Left lung (tissue), 10 donors: ENCODE measurements around the gene U2AF1L4. TPM values are rescaled to one million over a fixed set of nuclear protein-coding genes. Genes with fewer than 3 reads are reported as not detected.

Source experiments
- ATAC-seq: fragments of 200-7000 bp; cut with Tn5 transposase; one replicate; pipeline ENCODE4 v1.9.1; 2020; ENCODE audit warnings: moderate library complexity
- DNase-seq, 4 donors: peaks; one replicate each; pipeline ENCODE4 v3.0.0-alpha.2; 2013 to 2020
- H3K27ac ChIP-seq, 2 donors: fragments of 200-600 bp; sonication (generic) in 1 of 2; one replicate each; pipeline versions ENCODE4 v1.5.0 to v1.8.0; 2020 to 2021
- H3K27me3 ChIP-seq, 2 donors: fragments of 200-600 bp; sonication (generic) in 1 of 2; one replicate each; pipeline versions ENCODE4 v1.5.0 to v1.8.0; 2020 to 2021
- H3K36me3 ChIP-seq, 2 donors: fragments of 200-600 bp; sonication (generic) in 1 of 2; one replicate each; pipeline versions ENCODE4 v1.5.0 to v1.8.0; 2020 to 2021
- H3K4me1 ChIP-seq, 2 donors: fragments of 200-600 bp; one replicate each; pipeline ENCODE4 v1.8.0; 2021
- H3K4me3 ChIP-seq, 2 donors: fragments of 200-600 bp; sonication (generic) in 1 of 2; one replicate each; pipeline versions ENCODE4 v1.5.0 to v1.8.0; 2020 to 2021; ENCODE audit warnings: mild to moderate bottlenecking in 1 of 2
- H3K9me3 ChIP-seq, 2 donors: fragments of 200-600 bp; sonication (generic) in 1 of 2; one replicate each; pipeline versions ENCODE4 v1.5.0 to v1.8.0; 2020 to 2021
- intact Hi-C, 2 donors: fragments of 100-400 bp; cut with DNase I; formaldehyde crosslinking; loops; one replicate each; pipeline versions ENCODE4 v1.11.2 to v1.14.2; 2022
- polyA plus RNA-seq, 6 donors: library from polyadenylated mRNA; unstranded; fragments of 120-200 nt; gene quantifications; one replicate each; pipeline ENCODE4 v1.2.1, GENCODE V29; 2013; ENCODE audit not compliant: insufficient read length in 6 of 6
- total RNA-seq, 2 donors: library from RNA; stranded (reverse); fragmentation: NEBNext Ultra II Directional; extraction: Animal tissue kit (Norgen Biotek cat#: 25700); gene quantifications; one replicate each; pipeline ENCODE4 v1.2.1, GENCODE V29; 2021
- TF ChIP-seq, protein P1 (sequence below), 2 donors: fragments of 200-600 bp; sonication (generic) in 1 of 2; IDR thresholded peaks; one replicate each; pipeline versions ENCODE4 v1.5.0 to v1.8.0; 2021; ENCODE audit warnings: antibody characterized with exemption in 2 of 2
- donor health status: DM: no; HTN: yes; CAD: no.
- donor health status: DM: no; HTN: no; CAD: no.

The U2AF1L4 gene
- total and polyA plus RNA-seq, 8 donors = 15.2 to 20.5 (median 16.5) TPM

GRCh38 chr19:35718345-35719041, 26.7 kb downstream of the U2AF1L4 start:
- DNase-seq = peak in 2 of 4 donors; percentile 54 to 88
- Histone ChIP-seq H3K36me3 (peaks cover 0 to 40% of the 10 kb centered on the region in 2 donors), H3K27ac (peak overlapping the region; percentile 72 to 82), H3K4me1 (peaks cover 12 to 37% of the 10 kb centered on the region in 2 donors), H3K9me3 (no peaks in the 10 kb centered on the region), H3K4me3 (peak overlapping the region; percentile 81 to 95), H3K27me3 (no peaks in the 10 kb centered on the region)
- ATAC-seq = no peak
- intact Hi-C loops = no loop called here
- TF ChIP-seq, protein P1, sequence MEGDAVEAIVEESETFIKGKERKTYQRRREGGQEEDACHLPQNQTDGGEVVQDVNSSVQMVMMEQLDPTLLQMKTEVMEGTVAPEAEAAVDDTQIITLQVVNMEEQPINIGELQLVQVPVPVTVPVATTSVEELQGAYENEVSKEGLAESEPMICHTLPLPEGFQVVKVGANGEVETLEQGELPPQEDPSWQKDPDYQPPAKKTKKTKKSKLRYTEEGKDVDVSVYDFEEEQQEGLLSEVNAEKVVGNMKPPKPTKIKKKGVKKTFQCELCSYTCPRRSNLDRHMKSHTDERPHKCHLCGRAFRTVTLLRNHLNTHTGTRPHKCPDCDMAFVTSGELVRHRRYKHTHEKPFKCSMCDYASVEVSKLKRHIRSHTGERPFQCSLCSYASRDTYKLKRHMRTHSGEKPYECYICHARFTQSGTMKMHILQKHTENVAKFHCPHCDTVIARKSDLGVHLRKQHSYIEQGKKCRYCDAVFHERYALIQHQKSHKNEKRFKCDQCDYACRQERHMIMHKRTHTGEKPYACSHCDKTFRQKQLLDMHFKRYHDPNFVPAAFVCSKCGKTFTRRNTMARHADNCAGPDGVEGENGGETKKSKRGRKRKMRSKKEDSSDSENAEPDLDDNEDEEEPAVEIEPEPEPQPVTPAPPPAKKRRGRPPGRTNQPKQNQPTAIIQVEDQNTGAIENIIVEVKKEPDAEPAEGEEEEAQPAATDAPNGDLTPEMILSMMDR (IDR thresholded peaks at IDR 0.05) = no peak

DNA sequence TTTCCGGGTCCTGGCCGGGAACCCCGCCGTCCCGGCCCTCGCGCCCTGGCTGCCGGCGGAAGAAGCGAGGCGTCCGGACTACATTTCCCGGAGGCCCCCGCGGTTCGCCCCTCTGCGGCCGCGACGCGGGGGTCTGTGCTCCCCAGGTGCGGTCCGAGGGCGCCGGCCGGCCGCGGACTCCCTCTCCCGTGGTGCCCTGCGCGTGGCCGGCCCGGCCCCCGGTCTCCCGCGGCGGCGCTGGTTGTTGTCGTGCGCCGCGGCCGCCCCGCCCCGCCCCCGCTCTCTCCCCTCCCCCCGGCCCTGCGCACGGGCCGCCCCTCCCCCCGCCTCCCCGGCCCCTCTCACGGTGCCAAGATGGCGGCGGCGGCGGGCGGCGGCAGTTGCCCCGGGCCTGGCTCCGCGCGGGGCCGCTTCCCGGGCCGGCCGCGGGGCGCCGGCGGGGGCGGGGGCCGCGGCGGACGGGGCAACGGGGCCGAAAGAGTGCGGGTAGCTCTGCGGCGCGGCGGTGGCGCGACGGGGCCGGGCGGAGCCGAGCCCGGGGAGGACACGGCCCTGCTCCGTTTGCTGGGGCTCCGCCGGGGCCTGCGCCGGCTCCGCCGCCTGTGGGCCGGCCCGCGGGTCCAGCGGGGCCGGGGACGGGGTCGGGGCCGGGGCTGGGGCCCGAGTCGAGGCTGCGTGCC, 27.4 kb downstream of the U2AF1L4 start, which contains the start of gene KMT2B:
Gene KMT2B (plus strand): TSS at position 339 of the 680 bp plus-strand sequence. CDS start 16 bp downstream, at position 355.
- TF ChIP-seq, protein P1 (IDR thresholded peaks at IDR 0.05) = no peak
- H3K36me3 ChIP-seq = peaks cover 0 to 33% of the 10 kb centered on the region in 2 donors
- ATAC-seq (peak; percentile 69), DNase-seq (peak in 2 of 4 donors; percentile 94 to 98)
- H3K27me3 ChIP-seq = no peaks in the 10 kb centered on the region
- intact Hi-C loops = no loop called here
- H3K4me3 ChIP-seq = peak within 1 kb of the TSS; percentile 81 to 95
- H3K9me3 ChIP-seq = no peaks in the 10 kb centered on the region
- H3K27ac ChIP-seq = peak within 1 kb of the TSS; percentile 83 to 90
- peaks cover 12 to 37% of the 10 kb centered on the region in 2 donors for H3K4me1 ChIP-seq

DNA sequence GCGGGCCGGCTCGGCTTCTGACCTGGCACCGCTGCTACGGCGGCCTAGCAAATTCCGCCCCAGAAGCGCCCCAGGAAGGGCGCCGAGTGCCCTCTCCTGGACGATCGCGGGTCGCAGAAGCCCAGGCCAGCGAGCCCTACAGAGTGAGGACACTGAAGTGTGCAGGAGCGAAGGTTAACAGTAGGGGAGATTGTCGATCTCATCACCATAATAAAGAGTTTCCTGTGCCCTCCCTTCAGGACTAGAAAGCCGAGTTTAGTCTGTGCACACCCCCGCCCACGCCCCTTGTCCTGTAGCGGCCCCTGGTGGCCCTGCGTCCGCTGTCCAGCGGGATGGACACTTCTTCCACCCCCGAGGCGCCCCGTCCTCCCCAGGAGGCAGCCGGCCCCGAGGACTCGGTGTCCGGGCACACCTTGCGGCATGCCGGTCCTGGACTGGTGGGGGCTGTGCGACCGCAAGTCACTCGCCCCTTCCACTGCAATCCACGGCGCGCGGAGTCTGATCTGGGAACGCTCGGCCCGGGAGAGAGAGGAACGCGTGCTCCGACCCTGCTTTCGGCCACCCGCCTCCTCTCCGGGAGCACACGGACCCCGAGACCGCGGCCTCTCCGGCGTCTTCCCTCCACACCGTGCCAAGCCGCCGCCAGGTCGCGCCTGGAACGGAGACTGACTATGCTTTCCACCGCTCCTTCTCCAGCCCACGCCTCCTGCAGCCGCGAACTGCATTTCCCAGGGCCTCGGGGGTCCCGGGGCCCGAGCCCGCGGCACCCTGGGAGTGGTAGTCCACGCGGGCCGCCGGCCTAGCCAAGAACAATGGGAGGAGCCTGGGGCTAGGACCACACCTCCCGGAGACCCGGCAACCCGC, 28.2 kb downstream of the U2AF1L4 start:
- Histone ChIP-seq H3K36me3 (peaks cover 0 to 25% of the 10 kb centered on the region in 2 donors), H3K9me3 (no peaks in the 10 kb centered on the region), H3K27ac (peak overlapping the region; percentile 83 to 90), H3K4me3 (peak overlapping the region; percentile 58 to 95), H3K27me3 (no peaks in the 10 kb centered on the region), H3K4me1 (peaks cover 12 to 37% of the 10 kb centered on the region in 2 donors)
- peak; percentile 83 to 97 (median 96) for DNase-seq
- TF ChIP-seq, protein P1 (IDR thresholded peaks at IDR 0.05) = peak; percentile 92 to 94
- intact Hi-C loops = no loop called here
- peak; percentile 93 for ATAC-seq

DNA sequence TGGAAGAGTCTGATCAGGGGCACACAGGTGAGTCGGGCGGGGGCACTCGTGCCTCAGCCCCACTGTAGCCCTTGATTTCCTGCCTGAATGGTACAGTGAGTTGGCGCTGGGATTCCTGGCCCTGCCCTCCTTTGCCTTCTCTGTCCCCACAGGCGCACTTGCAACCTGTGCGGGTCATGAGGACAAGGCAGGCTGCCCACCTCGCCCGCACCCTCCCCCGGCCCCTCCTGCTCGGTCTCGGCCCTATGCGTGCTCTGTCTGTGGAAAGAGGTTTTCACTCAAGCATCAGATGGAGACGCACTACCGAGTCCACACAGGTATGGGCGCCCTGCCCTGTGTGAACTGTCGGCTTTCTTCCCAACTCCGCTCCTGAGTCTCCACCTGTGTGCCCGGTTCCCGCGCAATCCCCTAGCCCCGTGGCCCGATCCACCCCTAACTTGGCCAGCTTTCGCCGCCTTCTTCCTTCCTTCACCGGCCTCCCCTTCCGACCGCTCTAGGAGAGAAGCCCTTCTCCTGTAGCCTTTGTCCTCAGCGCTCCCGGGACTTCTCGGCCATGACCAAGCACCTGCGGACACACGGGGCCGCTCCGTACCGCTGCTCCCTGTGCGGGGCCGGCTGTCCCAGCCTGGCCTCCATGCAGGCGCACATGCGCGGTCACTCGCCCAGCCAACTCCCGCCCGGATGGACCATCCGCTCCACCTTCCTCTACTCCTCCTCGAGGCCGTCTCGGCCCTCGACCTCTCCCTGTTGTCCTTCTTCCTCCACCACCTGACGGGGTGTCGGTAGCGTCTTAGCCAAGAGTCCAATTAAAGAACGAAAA, 29.0 kb downstream of the U2AF1L4 start:
- intact Hi-C loops = no loop called here
- no peaks in the 10 kb centered on the region for H3K27me3 ChIP-seq
- H3K27ac ChIP-seq = peak overlapping the region; percentile 83 to 90
- peaks cover 12 to 37% of the 10 kb centered on the region in 2 donors for H3K4me1 ChIP-seq
- DNase-seq (peak in 2 of 4 donors; percentile 72 to 92), ATAC-seq (peak; percentile 47)
- no peaks in the 10 kb centered on the region for H3K9me3 ChIP-seq
- TF ChIP-seq, protein P1 (IDR thresholded peaks at IDR 0.05) = no peak
- peaks cover 0 to 17% of the 10 kb centered on the region in 2 donors for H3K36me3 ChIP-seq
- peak overlapping the region; percentile 58 to 95 for H3K4me3 ChIP-seq
